SH-SY5Y (cell line): ENCODE measurements around the gene CRYGB.

ENCODE experiments used
- GATA2 ChIP-seq: IDR thresholded peaks from 2 replicates; pipeline ENCODE4 v1.6.1; 2011; ENCODE audit warnings: mild to moderate bottlenecking, low read depth, low read length
- GATA3 ChIP-seq: IDR thresholded peaks from 2 replicates; pipeline ENCODE4 v1.6.1; 2011; ENCODE audit warnings: low read depth, mild to moderate bottlenecking, low read length, moderate library complexity

DNA sequence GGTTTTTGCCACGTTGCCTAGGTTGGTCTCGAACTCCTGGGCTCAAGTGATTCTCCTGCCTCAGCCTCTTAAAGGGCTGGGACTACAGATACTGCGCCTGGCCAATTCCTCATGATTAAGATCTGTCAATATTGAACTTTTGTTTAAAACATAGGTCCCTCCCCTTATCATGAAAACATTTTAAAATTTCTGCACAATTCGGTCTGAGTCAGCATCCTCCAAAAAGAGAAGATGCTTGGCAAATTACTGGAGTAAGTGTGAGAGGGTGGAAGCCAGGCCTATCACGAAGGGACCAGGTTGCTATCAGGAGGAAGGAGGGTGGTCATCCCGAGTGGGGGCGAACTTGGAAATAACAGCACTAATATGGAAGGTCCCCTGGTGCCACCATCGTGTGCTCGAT, 28.2 kb upstream of the CRYGB start:
- no peak for TF ChIP-seq GATA3
- TF ChIP-seq GATA2 = no peak
